NB4 (cell line): Measurements from ENCODE around the gene GBP3.

Source experiments
- MYC ChIP-seq: IDR thresholded peaks from 2 replicates; pipeline ENCODE4 v1.6.1; 2011; ENCODE audit warnings: low read depth, low read length
- POLR2A ChIP-seq: IDR thresholded peaks from 2 replicates; pipeline ENCODE4 v1.6.1; 2011; ENCODE audit warnings: mild to moderate bottlenecking; ENCODE audit not compliant: insufficient read length; ENCODE audit errors: extremely low read depth
- TF ChIP-seq, protein P1 (sequence below): IDR thresholded peaks from one replicate; pipeline ENCODE4 v1.5.1; 2012; ENCODE audit warnings: low read depth, low read length
- TF ChIP-seq, protein P2 (sequence below): IDR thresholded peaks from 2 replicates; pipeline ENCODE4 v1.6.1; 2011; ENCODE audit warnings: low read depth, low read length

DNA sequence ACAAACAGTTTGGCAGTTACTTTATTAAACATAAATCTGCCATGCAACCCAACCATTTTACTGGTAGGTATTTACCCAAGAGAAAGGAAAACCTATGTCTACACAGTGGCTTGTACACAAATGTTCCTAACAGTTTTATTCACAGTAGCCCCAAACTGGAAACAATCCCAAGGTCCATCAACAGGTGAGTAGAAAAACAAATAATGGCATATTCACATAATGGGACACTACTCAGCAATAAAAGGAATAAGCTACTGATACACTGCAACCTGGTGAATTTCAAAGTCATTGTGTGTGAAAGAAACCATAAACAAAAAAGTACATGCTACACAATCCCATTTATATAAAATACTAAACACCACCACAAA lies 42.9 kb downstream of the GBP3 start:
- TF ChIP-seq, protein P1, sequence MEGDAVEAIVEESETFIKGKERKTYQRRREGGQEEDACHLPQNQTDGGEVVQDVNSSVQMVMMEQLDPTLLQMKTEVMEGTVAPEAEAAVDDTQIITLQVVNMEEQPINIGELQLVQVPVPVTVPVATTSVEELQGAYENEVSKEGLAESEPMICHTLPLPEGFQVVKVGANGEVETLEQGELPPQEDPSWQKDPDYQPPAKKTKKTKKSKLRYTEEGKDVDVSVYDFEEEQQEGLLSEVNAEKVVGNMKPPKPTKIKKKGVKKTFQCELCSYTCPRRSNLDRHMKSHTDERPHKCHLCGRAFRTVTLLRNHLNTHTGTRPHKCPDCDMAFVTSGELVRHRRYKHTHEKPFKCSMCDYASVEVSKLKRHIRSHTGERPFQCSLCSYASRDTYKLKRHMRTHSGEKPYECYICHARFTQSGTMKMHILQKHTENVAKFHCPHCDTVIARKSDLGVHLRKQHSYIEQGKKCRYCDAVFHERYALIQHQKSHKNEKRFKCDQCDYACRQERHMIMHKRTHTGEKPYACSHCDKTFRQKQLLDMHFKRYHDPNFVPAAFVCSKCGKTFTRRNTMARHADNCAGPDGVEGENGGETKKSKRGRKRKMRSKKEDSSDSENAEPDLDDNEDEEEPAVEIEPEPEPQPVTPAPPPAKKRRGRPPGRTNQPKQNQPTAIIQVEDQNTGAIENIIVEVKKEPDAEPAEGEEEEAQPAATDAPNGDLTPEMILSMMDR: no peak
- TF ChIP-seq MYC: no peak
- no peak for TF ChIP-seq POLR2A
- TF ChIP-seq, protein P2, sequence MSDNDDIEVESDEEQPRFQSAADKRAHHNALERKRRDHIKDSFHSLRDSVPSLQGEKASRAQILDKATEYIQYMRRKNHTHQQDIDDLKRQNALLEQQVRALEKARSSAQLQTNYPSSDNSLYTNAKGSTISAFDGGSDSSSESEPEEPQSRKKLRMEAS: no peak
